GM19238 (cell line): Measurements from ENCODE around the gene SERPINE1.
A peak's percentile ranks its signal among the peaks of the same experiment; 100 is the strongest.
"Not testable (repeated sequence)": the region's sequence is repeated elsewhere in the genome, so short reads cannot be mapped to it uniquely, and the experiment has no call there.

Experiments used
- DNase-seq: peaks from one replicate; pipeline ENCODE4 v3.0.0; 2011; ENCODE audit warnings: low spot score; ENCODE audit not compliant: insufficient read length

Gene SERPINE1

DNA sequence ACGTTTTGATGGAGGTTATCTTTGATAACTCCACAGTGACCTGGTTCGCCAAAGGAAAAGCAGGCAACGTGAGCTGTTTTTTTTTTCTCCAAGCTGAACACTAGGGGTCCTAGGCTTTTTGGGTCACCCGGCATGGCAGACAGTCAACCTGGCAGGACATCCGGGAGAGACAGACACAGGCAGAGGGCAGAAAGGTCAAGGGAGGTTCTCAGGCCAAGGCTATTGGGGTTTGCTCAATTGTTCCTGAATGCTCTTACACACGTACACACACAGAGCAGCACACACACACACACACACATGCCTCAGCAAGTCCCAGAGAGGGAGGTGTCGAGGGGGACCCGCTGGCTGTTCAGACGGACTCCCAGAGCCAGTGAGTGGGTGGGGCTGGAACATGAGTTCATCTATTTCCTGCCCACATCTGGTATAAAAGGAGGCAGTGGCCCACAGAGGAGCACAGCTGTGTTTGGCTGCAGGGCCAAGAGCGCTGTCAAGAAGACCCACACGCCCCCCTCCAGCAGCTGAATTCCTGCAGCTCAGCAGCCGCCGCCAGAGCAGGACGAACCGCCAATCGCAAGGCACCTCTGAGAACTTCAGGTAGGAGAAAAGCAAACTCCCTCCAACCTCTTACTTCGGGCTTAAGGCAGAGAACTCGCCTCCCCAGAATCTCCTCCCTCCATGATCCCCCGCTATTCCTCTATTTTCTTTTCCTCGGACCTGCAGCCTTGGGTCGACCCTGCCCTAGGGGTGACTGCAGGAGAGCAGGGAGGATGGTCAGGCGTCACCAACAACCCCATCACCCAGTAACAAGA, at the start of gene SERPINE1:
SERPINE1 (plus strand) TSS at position 454 of the 809 bp plus-strand sequence. CDS start 1,290 bp downstream, outside the sequence.
- DNase-seq: peak; percentile 70

DNA sequence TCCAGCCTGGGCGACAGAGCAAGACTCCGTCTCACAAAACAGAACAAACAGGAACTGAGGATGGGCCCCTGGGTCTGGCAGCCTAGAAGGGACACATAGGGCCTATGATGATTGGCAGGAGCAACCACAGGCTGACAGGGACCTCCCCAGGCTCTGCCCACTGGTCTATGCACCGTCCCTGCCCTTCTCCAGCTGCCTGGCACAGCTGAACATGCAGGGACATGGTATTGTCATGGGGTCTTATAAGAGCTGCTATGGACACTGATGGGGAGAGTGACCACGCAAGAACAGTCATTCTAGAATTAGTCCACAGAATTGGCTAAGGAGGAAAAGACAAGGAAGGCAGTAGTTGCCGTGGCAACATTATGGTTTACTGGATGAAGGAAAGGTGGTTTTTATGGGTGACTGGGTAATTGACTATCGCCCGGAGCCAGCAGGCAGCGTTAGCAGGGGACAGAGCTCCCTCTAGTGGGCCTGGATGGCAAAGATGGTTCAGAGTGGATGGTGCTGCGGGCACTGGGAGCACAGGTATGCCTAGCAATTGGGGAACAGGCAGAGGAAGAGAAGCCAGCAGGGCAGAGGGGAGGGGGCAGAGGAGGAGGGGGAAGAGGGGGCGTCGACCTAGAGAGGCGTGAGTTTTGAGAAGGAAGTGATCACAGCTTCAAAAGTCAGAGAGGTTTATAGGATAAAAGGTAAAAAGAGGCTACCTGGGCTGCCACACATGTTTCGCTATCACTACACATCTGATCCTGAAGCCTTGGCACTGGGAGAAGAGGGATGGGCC, 49.4 kb upstream of the SERPINE1 start:
- peak; percentile 75 for DNase-seq

DNA sequence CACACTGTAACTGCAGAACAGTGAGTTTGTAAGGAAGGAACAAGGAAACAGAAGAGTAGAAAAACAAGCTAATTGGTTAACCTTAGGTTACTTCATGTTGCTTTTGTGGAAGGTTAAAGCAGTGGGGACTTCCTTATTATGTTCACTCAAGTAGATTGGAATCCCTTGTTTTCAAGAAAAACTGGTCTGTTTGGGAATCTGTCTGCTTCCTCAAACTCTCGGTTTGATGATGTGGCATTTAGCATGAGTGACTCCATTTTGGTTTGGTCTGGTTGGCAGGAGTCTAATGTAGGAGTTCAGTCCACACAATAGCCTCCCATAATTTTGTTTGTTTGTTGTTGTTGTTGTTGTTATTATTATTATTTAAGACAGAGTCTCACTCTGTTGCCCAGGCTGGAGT, 45.5 kb upstream of the SERPINE1 start:
- DNase-seq: no peak

DNA sequence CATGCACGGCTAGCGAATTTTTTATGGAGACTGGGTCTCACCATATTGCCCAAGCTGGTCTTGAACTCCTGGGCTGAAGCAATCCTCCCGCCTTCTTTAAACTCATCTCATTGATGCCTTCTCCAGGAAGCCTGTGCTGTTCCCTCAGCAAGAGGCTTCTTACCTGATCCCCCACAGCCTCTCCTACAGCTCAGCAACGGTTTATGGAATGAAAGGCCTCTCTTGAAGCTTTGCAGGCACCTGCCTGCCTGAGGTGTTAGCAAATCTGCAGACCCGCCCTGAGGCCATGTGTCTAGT, 42.1 kb upstream of the SERPINE1 start:
- DNase-seq: no peak

DNA sequence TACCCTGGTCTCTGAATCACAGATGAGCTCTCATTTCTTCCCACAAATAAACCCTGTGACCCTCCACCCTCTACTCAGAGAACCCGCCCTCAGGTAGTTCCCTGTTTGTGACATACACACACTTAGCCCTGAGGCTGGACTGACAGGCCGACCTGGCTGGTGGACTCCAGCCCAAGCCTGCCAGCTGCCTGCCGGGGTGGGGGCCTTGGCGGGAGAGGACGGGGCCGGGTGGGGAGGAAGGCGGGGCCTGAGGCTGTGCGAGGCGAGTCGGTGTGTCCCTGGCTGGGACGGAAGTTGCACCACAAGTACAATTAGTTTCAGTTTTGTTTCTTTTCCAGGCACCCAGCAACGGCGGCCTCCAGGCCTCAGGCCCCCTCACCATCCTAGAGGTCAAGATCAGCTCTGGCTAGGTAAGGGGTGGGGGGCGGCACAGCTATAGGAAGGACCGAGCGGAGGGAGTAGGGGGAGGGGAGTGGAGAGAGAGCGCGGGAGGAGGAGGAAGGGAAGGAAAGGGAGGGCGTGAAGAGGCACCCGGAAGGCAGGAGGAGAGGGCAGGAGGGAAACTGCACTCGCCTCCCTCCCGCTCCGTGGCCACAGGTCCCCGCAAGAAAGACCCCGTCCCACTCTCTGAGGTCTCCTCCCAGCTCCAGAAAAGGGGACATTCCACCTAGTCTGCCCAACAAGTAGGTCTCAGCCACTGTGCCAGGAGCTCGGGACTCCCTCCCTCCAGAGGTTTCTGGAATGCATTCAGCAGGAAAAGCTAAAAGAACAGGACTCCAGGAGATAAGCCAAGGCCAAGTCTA, 41.5 kb upstream of the SERPINE1 start, which contains the start of gene TRIM56:
TRIM56 (plus strand) TSS at position 320 of the 803 bp plus-strand sequence. CDS start 1,832 bp downstream, outside the sequence.
- DNase-seq: peak; percentile 94

DNA sequence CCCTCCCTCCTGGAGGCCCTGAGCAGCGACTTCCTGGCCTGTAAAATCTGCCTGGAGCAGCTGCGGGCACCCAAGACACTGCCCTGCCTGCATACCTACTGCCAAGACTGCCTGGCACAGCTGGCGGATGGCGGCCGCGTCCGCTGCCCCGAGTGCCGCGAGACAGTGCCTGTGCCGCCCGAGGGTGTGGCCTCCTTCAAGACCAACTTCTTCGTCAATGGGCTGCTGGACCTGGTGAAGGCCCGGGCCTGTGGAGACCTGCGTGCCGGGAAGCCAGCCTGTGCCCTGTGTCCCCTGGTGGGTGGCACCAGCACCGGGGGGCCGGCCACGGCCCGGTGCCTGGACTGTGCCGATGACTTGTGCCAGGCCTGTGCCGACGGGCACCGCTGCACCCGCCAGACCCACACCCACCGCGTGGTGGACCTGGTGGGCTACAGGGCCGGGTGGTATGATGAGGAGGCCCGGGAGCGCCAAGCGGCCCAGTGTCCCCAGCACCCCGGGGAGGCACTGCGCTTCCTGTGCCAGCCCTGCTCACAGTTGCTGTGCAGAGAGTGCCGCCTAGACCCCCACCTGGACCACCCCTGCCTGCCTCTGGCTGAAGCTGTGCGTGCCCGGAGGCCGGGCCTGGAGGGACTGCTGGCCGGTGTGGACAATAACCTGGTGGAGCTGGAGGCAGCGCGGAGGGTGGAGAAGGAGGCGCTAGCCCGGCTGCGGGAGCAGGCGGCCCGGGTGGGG, 39.4 kb upstream of the SERPINE1 start:
- no peak for DNase-seq

GRCh38 chr7:101088069-101088425, 38.9 kb upstream of the SERPINE1 start:
- no peak for DNase-seq

GRCh38 chr7:101088858-101089529, 37.9 kb upstream of the SERPINE1 start:
- no peak for DNase-seq

- no peak for DNase-seq
Measured at GRCh38 chr7:101089876-101090275, 37.0 kb upstream of the SERPINE1 start.

GRCh38 chr7:101092266-101092905, 34.5 kb upstream of the SERPINE1 start:
- not testable (repeated sequence) for DNase-seq

- no peak for DNase-seq
Measured at GRCh38 chr7:101093906-101094305, 33.0 kb upstream of the SERPINE1 start.

GRCh38 chr7:101094376-101094775, 32.5 kb upstream of the SERPINE1 start:
- no peak for DNase-seq

- no peak for DNase-seq
Measured at GRCh38 chr7:101094791-101095375, 32.0 kb upstream of the SERPINE1 start.

- no peak for DNase-seq
Measured at GRCh38 chr7:101096331-101096956, 30.5 kb upstream of the SERPINE1 start.

GRCh38 chr7:101096957-101097347, 30.0 kb upstream of the SERPINE1 start:
- no peak for DNase-seq

DNA sequence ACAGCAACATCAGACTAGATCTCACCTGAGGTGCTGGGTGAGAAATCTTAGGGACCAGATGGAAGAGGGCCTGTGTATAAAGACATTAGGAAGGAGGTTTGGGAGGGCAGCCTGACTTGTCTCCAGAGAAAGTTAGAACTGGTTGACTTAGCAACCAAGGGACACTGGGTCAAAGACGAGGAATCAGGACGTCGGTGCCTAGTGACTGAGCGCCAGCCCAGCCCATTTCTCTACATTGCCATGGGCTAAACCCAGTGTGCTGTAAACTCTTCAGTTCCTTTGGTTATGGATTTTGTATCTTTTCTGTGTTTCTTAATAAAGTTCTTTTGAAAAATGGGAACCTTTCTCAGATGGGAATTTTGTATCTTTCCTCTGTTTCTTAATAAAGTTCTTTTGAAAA, 29.3 kb upstream of the SERPINE1 start:
- DNase-seq: no peak

DNA sequence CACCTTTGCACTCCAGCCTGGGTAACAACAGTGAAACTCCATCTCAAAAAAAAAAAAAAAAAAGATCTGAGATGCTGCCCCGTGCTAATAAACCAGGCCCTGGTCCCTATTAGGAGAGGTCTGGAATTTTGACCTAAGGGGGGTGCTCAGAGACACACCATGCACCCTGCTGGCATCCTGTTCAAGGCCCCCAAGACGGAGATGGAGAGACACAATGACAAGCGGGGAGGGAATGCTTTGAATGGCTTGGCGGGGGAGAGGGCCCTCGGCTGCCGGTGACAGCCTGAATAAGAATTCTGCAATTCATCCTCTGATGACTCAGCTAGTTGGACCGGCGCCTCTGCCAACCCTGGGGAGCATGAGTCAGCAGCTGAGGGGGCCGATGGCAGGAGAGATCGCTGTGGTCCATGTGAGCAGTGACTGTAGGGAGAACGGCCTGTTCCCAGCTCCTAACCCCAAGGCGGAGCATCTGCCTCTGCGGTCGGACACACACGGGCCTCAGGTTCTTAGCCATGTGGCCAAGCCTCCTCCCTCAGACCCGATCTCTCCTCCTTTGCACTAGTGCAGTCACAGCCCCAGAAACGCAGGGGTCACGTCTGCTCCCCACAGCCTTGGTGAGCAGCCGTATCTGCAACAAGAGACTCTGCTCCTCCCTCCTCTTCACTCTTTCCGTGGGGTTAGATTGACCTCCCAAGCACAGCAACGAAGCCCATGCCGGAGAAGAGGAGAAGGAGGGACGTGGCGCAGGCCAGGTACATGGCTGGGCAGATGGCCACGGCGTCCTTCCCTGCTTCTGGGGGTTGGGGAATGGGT, 26.7 kb upstream of the SERPINE1 start:
- DNase-seq: no peak
